NCI-H1105 (cell line): ENCODE measurements around the gene GPR63.

Source experiments
- DNase-seq: peaks from one replicate; lab custom pipeline; 2025; lab: John Stamatoyannopoulos, UW

GPR63 gene

DNA sequence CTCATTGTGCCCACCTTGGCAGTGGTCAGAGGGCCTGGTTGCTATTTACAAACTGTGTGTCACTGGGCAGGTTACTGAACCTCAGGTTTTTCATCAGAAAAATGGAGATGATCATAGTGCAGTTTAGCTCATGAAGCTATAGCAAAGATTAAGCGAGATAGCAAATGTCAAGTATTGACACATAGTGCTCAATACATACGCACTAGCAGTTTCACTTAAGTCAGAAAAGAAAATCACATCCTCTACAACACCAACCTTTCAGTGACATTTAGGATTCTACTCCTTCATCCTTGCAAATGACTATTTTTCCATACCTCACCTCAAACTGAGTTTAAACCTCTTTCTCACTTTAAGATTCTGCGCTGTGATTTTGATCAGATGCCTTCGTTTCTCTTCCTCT lies 16.2 kb downstream of the GPR63 start:
- DNase-seq, result no peak

GRCh38 chr6:96816301-96816817 lies 20.9 kb downstream of the GPR63 start:
- DNase-seq, result no peak

DNA sequence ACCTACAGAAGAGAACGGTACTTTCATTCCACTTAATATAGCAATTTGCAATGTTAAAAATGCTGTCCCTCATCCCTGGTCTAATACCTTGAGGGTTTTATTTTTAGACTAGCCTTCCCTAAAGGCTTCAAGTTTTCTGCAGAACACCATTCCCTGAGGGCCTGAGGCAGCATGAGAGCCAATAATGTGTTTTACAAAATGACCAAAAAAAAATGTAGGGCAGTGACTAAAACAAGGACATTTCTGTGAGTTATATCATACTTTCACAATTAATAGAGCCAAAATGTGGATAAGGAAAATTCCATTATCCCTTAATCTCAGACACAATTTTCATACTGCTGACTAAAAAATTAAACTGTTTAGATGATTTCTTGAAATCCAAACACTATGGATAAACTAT lies 22.7 kb downstream of the GPR63 start:
- DNase-seq, result no peak

- no peak for DNase-seq
These were observed 25.1 kb downstream of the GPR63 start for GRCh38 chr6:96812077-96812703.

DNA sequence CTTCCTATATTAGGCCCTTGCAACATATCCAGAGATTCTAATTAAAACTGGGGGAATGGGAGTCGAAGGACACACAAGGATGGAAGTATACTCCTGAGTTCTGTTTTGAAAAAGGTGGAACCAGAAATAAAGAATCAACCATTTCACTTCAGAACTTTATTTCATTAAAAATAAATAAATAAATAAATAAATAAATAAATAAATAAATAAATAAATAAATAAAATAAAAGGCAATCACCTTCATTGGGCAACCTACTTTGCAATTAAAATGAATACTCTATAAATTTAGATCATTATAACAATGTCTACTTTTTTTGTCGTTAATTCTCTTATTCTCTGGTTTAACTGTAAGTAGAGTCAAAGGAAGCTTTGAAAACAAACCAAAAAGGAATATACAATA lies 25.6 kb downstream of the GPR63 start:
- no peak for DNase-seq

DNA sequence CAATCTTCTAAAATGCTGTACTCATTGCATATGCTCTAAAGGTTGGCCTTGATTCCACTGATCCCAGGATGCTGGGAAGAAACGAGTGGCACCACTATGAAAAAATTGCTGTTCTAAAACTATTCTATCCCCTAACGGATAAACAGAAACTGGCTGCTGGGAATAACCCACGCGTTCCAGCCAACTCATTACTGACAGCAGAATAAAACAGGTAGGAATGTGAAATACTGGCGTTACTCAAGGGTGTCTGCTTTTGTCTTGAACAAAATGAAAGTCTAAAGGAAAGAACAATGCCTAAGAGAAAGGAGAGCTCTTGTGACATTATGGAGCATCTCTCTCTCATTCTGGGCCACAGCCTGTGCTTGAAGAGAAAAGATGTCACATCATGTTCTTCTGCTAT lies 26.1 kb downstream of the GPR63 start:
- DNase-seq, result no peak

DNA sequence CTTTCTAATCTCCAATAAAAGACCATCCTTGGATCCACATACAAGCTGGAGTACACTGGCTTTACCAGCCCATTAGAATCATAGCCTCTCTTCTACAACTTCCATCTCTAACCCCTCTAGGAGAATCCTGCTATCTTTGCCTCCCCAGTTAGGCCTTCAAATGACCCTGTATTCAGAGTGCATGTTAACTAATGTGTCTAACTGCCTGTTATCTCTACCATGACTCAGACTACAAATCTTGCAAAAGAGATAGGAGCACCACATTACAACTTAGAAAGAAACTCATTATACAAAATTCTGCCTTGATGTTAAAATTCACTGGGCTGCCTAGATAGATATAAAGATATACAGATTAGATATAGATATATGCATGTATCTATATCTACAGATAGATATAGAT lies 28.2 kb downstream of the GPR63 start:
- DNase-seq, result no peak

DNA sequence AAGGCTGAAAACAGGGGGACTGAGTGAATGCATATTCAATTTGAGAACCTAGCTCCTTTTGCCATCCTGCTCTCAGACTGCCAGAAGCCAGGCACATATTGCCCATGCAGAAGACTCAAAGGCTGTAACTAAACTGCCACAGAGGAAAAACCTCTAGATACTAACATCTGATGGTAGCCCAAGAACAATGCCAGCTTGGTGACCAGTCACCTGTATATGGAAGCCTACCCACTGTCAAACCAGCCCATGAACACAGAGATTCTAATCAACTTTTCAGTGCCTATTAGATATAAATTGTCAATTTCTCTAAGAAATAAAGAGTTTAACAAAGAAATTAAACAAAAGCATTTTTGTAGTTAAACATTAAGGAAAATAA lies 34.2 kb downstream of the GPR63 start:
- no peak for DNase-seq

DNA sequence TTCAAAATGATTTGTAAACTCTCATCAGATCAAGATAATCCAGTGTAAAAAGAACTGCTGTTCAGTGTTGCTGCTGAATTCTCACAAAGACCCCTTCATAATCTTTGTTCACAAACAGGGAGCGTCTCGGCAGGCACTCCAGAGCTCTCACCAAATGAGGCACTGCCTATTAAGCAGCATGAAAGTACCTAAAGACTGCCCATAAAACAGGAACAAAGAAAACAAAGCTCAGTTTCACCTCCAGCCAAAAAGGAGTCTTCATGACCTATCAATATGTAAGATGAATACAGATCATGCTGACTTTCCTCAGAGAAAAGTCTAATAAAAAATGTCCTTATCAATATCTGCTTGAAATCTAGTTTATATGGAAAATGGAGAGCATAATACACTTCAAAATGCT lies 41.8 kb downstream of the GPR63 start:
- DNase-seq, result no peak

- no peak for DNase-seq
These were observed 42.3 kb downstream of the GPR63 start for GRCh38 chr6:96794980-96795379.

GRCh38 chr6:96792561-96793190 lies 44.6 kb downstream of the GPR63 start:
- DNase-seq, result no peak

DNA sequence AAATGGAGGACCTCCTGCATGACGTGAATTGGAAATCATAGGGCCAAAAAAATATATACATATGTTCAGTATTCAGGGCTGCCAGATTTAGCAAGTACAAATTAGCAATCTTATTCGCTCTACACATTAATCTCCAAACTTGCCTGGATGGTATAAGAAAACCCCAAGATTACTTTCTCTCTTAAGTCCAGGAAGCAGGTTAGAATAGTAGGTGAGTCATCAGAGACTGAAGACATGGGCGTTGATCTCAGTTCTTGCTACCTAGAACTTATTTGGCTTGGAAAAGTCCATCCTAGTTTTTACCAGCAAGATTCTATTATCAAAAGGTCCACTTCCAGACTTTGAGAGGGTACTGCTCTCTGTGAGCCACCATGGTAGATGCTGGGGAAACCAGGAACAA lies 47.4 kb downstream of the GPR63 start:
- DNase-seq, result no peak

DNA sequence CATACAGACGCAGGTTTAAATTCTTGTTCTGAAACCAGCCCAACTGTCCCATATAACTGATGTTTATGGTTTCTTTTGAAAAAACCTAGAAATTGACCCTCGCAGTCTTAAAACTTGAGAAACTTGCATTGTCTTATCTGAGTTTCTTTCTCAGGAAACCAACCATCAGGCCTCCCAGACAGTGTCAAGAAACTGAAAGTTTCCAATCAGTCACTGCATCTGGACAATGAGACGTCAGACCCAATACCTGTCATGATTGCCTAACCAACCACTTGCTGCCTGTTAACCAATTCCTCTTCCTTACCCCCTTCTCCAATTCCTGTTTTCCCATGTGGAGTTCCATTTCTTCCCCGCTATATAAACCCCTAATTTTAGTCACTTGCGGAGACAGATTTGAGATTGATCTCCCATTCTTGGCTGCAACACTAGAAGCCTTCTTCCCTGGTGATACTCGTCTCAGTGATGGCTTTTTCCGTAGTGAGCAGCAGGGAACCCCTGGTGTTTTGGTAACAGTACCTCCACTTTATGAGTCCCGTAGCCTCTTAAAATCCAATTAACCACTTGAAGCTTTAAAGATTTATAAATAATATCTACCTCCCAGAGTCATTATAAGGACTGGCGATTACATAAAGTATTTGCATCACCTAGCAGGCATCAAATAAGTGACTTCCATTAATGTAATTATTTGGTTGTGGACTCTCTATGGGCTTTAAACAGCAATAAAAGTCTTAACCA lies 49.3 kb downstream of the GPR63 start:
- peak; percentile 91 for DNase-seq

DNA sequence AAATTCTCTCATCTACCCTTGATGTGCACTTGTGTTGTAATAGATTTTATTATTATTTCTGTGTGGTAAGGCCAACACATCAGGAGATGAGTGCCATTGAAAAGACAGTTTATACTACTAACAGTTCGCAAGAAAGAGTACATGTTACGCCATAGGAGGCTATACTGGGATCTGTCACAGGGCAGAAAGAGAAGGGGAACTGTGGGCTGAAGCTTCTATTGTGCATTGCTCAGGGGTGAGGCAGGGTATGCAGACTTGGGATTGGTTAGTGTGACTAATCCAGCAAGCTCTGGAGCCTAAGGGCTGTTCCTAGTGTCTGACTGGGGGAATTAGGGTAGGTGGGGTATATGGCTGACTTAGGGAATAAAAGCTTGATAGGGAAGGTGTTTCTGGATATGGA lies 50.9 kb downstream of the GPR63 start:
- DNase-seq, result no peak

DNA sequence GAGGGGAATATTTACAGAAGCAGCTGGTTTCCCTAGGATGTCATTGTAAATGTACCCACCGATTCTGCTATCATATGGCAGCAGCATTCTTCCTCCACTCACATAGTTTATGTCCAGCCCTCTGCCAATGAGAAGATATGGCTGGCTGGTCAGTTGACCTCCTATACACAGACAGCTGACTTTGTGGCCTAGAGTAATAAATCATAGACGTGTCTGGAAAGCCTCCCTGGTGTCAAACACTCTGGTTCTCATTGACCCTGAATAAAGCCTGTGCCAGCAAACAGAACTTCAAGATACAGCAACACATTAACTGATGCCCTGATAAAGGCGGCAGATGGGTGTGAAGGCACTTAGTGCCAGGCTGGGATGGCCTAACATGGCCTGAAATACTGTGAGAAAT lies 52.6 kb downstream of the GPR63 start:
- DNase-seq, result no peak

- no peak for DNase-seq
These were observed 54.0 kb downstream of the GPR63 start for GRCh38 chr6:96783307-96783706.

DNA sequence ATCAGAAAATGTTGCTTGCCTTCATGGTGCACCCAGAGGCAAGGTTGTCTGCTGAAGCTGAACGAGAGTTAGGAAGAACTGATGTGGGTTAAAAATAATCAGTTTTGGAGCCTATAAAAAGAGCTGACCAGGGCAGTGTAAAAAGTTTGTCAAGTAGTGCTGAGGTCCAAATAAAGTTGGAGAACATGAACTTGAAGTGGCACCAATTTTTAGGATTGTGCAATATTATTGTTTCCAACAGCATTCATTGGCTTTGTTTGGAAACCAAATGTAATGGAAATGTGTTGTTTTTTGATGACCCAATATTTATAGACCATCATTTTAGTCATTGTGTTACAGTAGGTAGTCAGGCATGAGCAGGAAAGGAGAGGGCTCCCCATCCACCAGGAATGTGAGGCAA lies 55.7 kb downstream of the GPR63 start:
- no peak for DNase-seq

GRCh38 chr6:96777113-96777512 lies 60.2 kb downstream of the GPR63 start:
- no peak for DNase-seq

DNA sequence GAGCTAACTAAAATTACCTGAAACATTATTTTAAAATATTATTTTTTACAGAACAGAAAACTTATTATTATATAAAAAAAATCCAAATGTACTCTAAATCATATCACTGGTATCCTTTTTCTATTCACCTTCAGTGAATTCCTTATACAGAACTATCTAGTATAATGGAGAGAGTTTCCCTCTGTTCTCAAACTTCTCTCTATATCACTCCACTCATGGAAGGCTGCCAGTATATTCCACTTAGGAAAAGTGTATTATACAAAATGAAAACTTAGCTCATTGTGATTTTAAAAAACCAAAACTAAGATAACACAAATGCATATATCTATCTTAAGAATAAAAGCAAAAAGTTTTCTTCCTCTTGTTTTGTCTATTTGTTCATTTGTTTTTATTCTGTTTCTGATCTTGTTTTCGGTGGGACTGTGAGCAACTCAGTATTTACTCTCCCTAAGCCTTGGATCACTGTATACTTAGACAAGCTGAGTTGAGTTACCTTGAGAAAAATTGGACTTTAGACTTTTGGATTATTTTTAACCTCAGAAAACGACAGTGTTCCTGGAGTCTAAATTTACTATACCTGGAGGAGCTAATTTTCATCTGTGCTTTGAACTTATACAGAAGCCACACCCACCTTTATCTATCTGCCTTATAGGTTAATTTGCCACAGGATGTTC lies 61.4 kb downstream of the GPR63 start:
- DNase-seq, result no peak

DNA sequence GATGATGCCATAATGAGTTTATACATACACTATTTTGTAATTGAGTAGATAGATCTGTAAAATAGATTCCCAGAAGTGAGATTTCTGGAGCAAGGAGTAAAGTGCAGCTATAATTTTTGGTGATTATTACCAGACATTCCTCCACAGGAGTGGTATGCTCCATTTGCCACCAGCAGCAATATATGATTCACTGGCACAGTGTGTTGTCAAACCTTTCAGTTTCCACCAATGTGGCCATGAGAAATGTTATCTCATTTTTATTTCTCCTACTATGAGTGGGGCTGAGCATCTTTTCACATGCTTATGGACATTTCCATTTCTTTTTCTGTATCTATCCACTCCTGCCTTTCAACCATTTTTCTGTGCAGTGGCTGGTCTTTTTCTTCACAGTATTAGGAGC lies 70.5 kb downstream of the GPR63 start:
- no peak for DNase-seq

- DNase-seq, result no peak
These were observed 74.7 kb downstream of the GPR63 start for GRCh38 chr6:96762599-96762998.

DNA sequence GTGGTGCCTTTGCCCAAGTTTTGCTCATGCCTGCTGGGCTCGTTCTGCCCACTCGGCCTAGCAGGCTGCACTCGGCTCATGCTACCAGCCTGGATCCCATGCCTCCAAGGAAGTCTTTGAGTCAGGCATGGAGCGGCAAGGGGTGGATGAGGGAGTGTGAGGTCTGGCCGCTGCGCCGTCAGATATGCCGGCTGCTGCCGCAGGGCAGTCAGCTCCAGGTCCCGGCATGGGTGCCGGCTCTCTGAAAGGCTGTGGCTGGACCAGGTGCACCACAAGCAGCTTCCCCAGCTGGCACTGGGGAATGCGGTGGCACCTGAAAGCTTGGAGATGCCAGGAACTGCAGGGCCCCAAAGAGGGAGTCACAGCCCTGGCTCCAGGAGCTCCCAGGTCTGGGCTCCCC lies 75.5 kb downstream of the GPR63 start:
- DNase-seq, result no peak

- peak; percentile 2 for DNase-seq
These were observed 77.1 kb downstream of the GPR63 start for GRCh38 chr6:96760153-96760687.
